ENCODE results near the gene MOGAT1. TPM values are rescaled to one million over a fixed set of nuclear protein-coding genes. Genes with fewer than 3 reads are reported as not detected.
A peak's percentile ranks its signal among the peaks of the same experiment; 100 is the strongest.

The MOGAT1 gene
- total and polyA plus RNA-seq, 2 of the 13 experiments (the other 11 are each of a cell fraction or from before 2014, with no cell fraction given), result 0.98 to 4.3 TPM

GRCh38 chr2:222655787-222656525 is 15.5 kb upstream of the MOGAT1 start, which contains the start of gene FARSB (continued):
- TF ChIP-seq STAT6 (CRISPR knock-in tag; IDR thresholded peaks at IDR 0.05; ENCODE audit: borderline replicate concordance) (no peak; the same call in 1 of the 2 replicates), NFYB (CRISPR knock-in tag; IDR thresholded peaks at IDR 0.05) (peak; percentile 32; the same call in 1 of the 2 replicates), CBX1 (IDR thresholded peaks at IDR 0.05; ENCODE audit: low read depth) (no peak), ZNF430 (CRISPR knock-in tag; IDR thresholded peaks at IDR 0.05) (peak; percentile 73; the same call in 1 of the 2 replicates), PRPF4 (IDR thresholded peaks at IDR 0.05; ENCODE audit: low read depth, low read length, poor library complexity, severe bottlenecking) (no peak), ZNF775 (CRISPR knock-in tag; IDR thresholded peaks at IDR 0.05; ENCODE audit: borderline replicate concordance) (peak; percentile 57; the same call in 1 of the 2 replicates), ZFP36L2 (CRISPR knock-in tag; IDR thresholded peaks at IDR 0.05) (no peak), ZNF317 (CRISPR knock-in tag; IDR thresholded peaks at IDR 0.05) (peak; percentile 58; the same call in 1 of the 2 replicates), RXRA (CRISPR knock-in tag; IDR thresholded peaks at IDR 0.05) (peak; percentile 49; the same call in 1 of the 2 replicates), MTF2 (CRISPR knock-in tag; IDR thresholded peaks at IDR 0.05; ENCODE audit: borderline replicate concordance) (no peak), ZNF274 (CRISPR knock-in tag; IDR thresholded peaks at IDR 0.05) (peak; percentile 90), SETDB1 (CRISPR knock-in tag; IDR thresholded peaks at IDR 0.05; ENCODE audit: borderline replicate concordance) (no peak), ZNF768 (CRISPR knock-in tag; IDR thresholded peaks at IDR 0.05) (peak; percentile 80; the same call in 1 of the 2 replicates), KDM6A (CRISPR knock-in tag; IDR thresholded peaks at IDR 0.05; ENCODE audit: low read depth) (no peak), ZNF552 (CRISPR knock-in tag; IDR thresholded peaks at IDR 0.05; ENCODE audit: borderline replicate concordance) (peak; percentile 45; the same call in 1 of the 2 replicates), ZNF816 (CRISPR knock-in tag; IDR thresholded peaks at IDR 0.05; ENCODE audit: borderline replicate concordance) (no peak), ZNF629 (CRISPR knock-in tag; conservative IDR thresholded peaks at IDR 0.05) (no peak), SP1 (IDR thresholded peaks at IDR 0.05) (no peak), SP1 (CRISPR knock-in tag; IDR thresholded peaks at IDR 0.05) (peak; percentile 86), BCL6 (CRISPR knock-in tag; IDR thresholded peaks at IDR 0.05) (peak; percentile 50; the same call in 1 of the 2 replicates), ZNF230 (CRISPR knock-in tag; IDR thresholded peaks at IDR 0.05) (peak; percentile 90; the same call in 1 of the 2 replicates)
- TF ChIP-seq, protein P1, sequence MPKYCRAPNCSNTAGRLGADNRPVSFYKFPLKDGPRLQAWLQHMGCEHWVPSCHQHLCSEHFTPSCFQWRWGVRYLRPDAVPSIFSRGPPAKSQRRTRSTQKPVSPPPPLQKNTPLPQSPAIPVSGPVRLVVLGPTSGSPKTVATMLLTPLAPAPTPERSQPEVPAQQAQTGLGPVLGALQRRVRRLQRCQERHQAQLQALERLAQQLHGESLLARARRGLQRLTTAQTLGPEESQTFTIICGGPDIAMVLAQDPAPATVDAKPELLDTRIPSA (CRISPR knock-in tag; IDR thresholded peaks at IDR 0.05; ENCODE audit: borderline replicate concordance), result no peak
- TF ChIP-seq, protein P2, sequence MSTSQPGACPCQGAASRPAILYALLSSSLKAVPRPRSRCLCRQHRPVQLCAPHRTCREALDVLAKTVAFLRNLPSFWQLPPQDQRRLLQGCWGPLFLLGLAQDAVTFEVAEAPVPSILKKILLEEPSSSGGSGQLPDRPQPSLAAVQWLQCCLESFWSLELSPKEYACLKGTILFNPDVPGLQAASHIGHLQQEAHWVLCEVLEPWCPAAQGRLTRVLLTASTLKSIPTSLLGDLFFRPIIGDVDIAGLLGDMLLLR (CRISPR knock-in tag; IDR thresholded peaks at IDR 0.05), result peak; percentile 98

Measured in HepG2 (cell line).